OCI-LY1 (cell line): Measurements from ENCODE around the gene TAS1R2.

ENCODE experiments used
- H2AFZ ChIP-seq: fragments of 200-600 bp; sonication (generic), shearing (Covaris generic); 2 replicates; pipeline ENCODE4 v1.6.0; 2014; ENCODE audit warnings: antibody characterized with exemption, mild to moderate bottlenecking, low read length
- H3F3A ChIP-seq: fragments of 200-600 bp; sonication (generic), shearing (Covaris generic); 2 replicates; pipeline ENCODE4 v1.6.0; 2014; ENCODE audit warnings: mild to moderate bottlenecking, antibody characterized with exemption, low read length, moderate library complexity; ENCODE audit not compliant: insufficient read depth
- H3K27ac ChIP-seq: fragments of 200-600 bp; sonication (generic); 2 replicates; pipeline ENCODE4 v1.5.1; 2014; ENCODE audit warnings: low read length, mixed run types, mild to moderate bottlenecking, low read depth; ENCODE audit not compliant: poor library complexity, severe bottlenecking
- H3K27me3 ChIP-seq: fragments of 200-600 bp; sonication (generic); 2 replicates; pipeline ENCODE4 v1.6.0; 2014; ENCODE audit warnings: antibody characterized with exemption, mild to moderate bottlenecking, low read length, moderate library complexity; ENCODE audit not compliant: insufficient read depth
- H3K36me3 ChIP-seq: fragments of 200-600 bp; sonication (generic); 2 replicates; pipeline ENCODE4 v1.6.1; 2014; ENCODE audit warnings: mild to moderate bottlenecking, antibody characterized with exemption, low read length, moderate library complexity, mixed read lengths; ENCODE audit not compliant: insufficient read depth
- H3K4me1 ChIP-seq: fragments of 200-600 bp; sonication (generic); 2 replicates; pipeline ENCODE4 v1.5.1; 2014; ENCODE audit warnings: mild to moderate bottlenecking, low read length, moderate library complexity; ENCODE audit not compliant: insufficient read depth, severe bottlenecking
- H3K4me2 ChIP-seq: fragments of 200-600 bp; sonication (generic), shearing (Covaris generic); 2 replicates; pipeline ENCODE4 v1.6.1; 2014; ENCODE audit warnings: low read length
- H3K4me3 ChIP-seq: fragments of 200-600 bp; sonication (generic); 2 replicates; pipeline ENCODE4 v1.5.1; 2014; ENCODE audit warnings: low read length, low read depth, mild to moderate bottlenecking, mixed read lengths; ENCODE audit not compliant: poor library complexity, severe bottlenecking
- H3K79me2 ChIP-seq: fragments of 200-600 bp; shearing (Covaris generic); 2 replicates; pipeline ENCODE4 v1.6.1; 2016; ENCODE audit warnings: mixed run types, low read length, mixed read lengths; ENCODE audit not compliant: insufficient read depth
- H3K9ac ChIP-seq: fragments of 200-600 bp; sonication (generic), shearing (Covaris generic); 2 replicates; pipeline ENCODE4 v1.6.1; 2014; ENCODE audit warnings: mild to moderate bottlenecking, low read length, mixed read lengths
- H3K9me2 ChIP-seq: fragments of 200-600 bp; sonication (generic), shearing (Covaris generic); 2 replicates; pipeline ENCODE4 v1.6.1; 2014; ENCODE audit warnings: low read depth, mild to moderate bottlenecking, low read length, mixed read lengths
- H3K9me3 ChIP-seq: fragments of 200-600 bp; shearing (Covaris generic); 2 replicates; pipeline ENCODE4 v1.6.1; 2014; ENCODE audit warnings: low read length, mixed read lengths
- H4K20me1 ChIP-seq: fragments of 200-600 bp; sonication (generic), shearing (Covaris generic); 2 replicates; pipeline ENCODE4 v1.6.0; 2016; ENCODE audit warnings: mild to moderate bottlenecking, low read length; ENCODE audit not compliant: insufficient read depth
- EZH2 ChIP-seq: fragments of 200-600 bp; sonication (generic), shearing (Covaris generic); IDR thresholded peaks from 2 replicates; pipeline ENCODE4 v1.8.0; 2017; ENCODE audit warnings: borderline replicate concordance, mixed run types, mild to moderate bottlenecking, antibody characterized with exemption, low read length, moderate library complexity, mixed read lengths
- TF ChIP-seq, protein P1 (sequence below): fragments of 200-600 bp; sonication (generic), shearing (Covaris generic); IDR thresholded peaks from 2 replicates; pipeline ENCODE4 v1.5.1; 2017; ENCODE audit warnings: mild to moderate bottlenecking, antibody characterized with exemption, low read length, moderate library complexity, mixed read lengths

TAS1R2 gene

DNA sequence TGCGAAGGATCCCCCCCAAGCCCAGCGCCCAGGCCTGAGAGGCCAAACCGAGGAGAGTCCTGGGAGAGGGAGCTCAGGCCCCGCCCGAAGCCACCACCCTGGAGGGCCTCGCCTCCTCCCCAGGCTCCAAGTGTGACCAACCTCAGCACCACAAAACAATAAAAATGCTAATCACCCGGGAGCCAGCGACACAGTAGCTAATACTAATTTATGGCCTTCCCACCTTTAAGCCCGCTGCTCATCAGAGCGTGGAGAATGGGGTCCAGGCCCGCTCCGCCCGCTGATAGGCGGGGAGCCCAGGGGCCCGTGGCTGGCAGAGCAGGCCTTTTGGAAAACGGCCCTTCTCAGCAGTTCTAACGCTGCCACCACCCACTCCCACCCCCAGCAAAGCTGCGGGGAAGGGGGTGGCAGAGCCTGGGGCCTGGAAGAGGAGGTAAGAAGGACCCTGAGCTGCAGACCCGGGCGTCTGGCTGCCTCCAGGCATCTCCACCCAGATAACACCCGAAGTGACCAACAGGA lies 20.4 kb upstream of the TAS1R2 start:
- Histone ChIP-seq H3K79me2 (no peaks in the 10 kb centered on the region), H3K36me3 (no peaks in the 10 kb centered on the region), H3K27ac (no peak overlapping the region), H3K27me3 (no peaks in the 10 kb centered on the region), H3K9me3 (no peaks in the 10 kb centered on the region), H3K9me2 (no peaks in the 10 kb centered on the region), H3K4me3 (no peak overlapping the region), H2AFZ (no peak overlapping the region), H3K4me2 (no peak overlapping the region), H3K4me1 (no peaks in the 10 kb centered on the region), H4K20me1 (no peaks in the 10 kb centered on the region), H3F3A (no peaks in the 10 kb centered on the region), H3K9ac (no peak overlapping the region)
- TF ChIP-seq EZH2, result no peak
- TF ChIP-seq, protein P1, sequence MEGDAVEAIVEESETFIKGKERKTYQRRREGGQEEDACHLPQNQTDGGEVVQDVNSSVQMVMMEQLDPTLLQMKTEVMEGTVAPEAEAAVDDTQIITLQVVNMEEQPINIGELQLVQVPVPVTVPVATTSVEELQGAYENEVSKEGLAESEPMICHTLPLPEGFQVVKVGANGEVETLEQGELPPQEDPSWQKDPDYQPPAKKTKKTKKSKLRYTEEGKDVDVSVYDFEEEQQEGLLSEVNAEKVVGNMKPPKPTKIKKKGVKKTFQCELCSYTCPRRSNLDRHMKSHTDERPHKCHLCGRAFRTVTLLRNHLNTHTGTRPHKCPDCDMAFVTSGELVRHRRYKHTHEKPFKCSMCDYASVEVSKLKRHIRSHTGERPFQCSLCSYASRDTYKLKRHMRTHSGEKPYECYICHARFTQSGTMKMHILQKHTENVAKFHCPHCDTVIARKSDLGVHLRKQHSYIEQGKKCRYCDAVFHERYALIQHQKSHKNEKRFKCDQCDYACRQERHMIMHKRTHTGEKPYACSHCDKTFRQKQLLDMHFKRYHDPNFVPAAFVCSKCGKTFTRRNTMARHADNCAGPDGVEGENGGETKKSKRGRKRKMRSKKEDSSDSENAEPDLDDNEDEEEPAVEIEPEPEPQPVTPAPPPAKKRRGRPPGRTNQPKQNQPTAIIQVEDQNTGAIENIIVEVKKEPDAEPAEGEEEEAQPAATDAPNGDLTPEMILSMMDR, result no peak

DNA sequence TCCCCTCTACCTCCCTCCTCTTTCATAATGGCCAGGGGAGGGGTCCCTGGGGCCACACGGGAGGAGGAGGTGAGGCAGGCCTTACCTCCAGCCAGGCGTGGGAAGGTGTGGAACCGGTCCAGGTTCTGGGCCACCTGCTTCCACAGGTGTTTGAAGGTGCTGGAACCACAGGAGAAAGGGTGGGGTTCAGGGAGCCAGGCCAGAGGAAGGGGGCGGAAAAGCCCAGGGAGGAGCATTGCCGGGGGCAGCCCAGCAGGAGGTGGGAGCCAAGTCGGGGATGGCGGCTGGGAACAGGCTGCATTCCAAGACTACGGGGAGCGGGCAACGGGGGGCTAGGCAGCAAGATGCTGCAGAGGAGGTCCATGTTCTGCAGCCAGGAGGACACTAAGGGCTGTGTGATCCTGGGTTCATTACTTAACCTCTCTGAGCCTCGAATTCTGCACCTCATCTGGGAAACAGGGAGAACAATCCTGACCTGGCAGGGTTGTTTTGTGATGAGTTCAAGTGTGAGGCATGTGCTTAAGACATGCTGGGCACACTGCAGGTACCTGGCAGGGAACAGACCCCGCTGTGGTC lies 19.8 kb upstream of the TAS1R2 start:
- Histone ChIP-seq H3K4me3 (no peak overlapping the region), H4K20me1 (no peaks in the 10 kb centered on the region), H3K4me1 (no peaks in the 10 kb centered on the region), H3K9me3 (no peaks in the 10 kb centered on the region), H3F3A (no peaks in the 10 kb centered on the region), H3K9me2 (no peaks in the 10 kb centered on the region), H2AFZ (no peak overlapping the region), H3K36me3 (no peaks in the 10 kb centered on the region), H3K27ac (no peak overlapping the region), H3K4me2 (no peak overlapping the region), H3K79me2 (no peaks in the 10 kb centered on the region), H3K27me3 (no peaks in the 10 kb centered on the region), H3K9ac (no peak overlapping the region)
- TF ChIP-seq EZH2, result no peak
- TF ChIP-seq, protein P1, result no peak

DNA sequence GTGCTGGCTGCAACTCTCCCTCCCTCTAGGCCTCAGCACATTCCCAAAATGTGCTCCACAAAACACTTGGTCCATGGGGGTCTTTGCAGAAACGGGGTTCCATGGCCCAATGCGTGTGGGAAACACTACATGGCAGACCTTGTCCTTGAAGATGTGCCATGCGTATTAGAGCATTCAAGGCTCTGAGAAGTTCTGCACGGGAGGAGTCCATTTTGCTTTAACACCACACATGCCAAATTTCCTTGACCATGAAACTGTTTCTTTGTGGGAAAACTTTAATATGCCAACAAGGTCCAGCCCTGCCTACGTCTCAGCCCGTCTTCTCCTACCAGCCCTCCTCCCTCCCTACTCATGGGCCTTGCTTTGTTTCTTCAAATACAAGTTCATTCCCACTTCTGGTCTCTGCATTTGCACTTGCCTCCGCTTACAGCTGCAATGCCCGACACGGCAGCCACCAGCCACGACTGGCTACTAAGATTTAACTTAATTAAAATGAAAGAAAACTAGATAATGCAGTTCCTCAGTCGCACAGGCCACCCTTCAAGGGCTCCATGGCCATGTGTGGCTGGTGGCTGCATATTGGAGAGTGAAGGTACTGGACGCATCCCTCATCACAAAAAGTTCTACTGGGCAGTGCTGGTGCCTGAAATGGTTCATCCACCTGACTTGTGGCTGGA lies 19.2 kb upstream of the TAS1R2 start:
- Histone ChIP-seq H3K4me3 (no peak overlapping the region), H3F3A (no peaks in the 10 kb centered on the region)

More for the DNA sequence above, 19.2 kb upstream of the TAS1R2 start:
- H2AFZ ChIP-seq, result no peak overlapping the region
- H3K9me3 ChIP-seq, result no peaks in the 10 kb centered on the region
- no peak overlapping the region for H3K9ac ChIP-seq
- no peaks in the 10 kb centered on the region for H3K79me2 ChIP-seq
- H3K9me2 ChIP-seq, result no peaks in the 10 kb centered on the region
- no peaks in the 10 kb centered on the region for H3K27me3 ChIP-seq
- no peaks in the 10 kb centered on the region for H4K20me1 ChIP-seq
- H3K27ac ChIP-seq, result no peak overlapping the region
- no peak overlapping the region for H3K4me2 ChIP-seq
- H3K36me3 ChIP-seq, result no peaks in the 10 kb centered on the region
- TF ChIP-seq EZH2, result no peak
- TF ChIP-seq, protein P1, result no peak
- no peaks in the 10 kb centered on the region for H3K4me1 ChIP-seq
